ENCODE results near the gene IGF2R.

Gene IGF2R

GRCh38 chr6:159931846-159932245, 37.0 kb upstream of the IGF2R start:
- no peak overlapping the region for H3K4me3 ChIP-seq (ENCODE audit: low read depth, low read length)
- no peak for DNase-seq (ENCODE audit: low read depth)
- no peak for TF ChIP-seq CTCF (IDR thresholded peaks at IDR 0.05; ENCODE audit: low read depth, low read length, missing control alignments)

- no peak overlapping the region for H3K4me3 ChIP-seq (ENCODE audit: low read depth, low read length)
- TF ChIP-seq CTCF (IDR thresholded peaks at IDR 0.05; ENCODE audit: low read depth, low read length, missing control alignments), result no peak
- DNase-seq (ENCODE audit: low read depth), result no peak
Measured at GRCh38 chr6:159933077-159933476, 35.8 kb upstream of the IGF2R start.

GRCh38 chr6:159934181-159934580, 34.7 kb upstream of the IGF2R start:
- no peak for DNase-seq (ENCODE audit: low read depth)
- no peak for TF ChIP-seq CTCF (IDR thresholded peaks at IDR 0.05; ENCODE audit: low read depth, low read length, missing control alignments)
- H3K4me3 ChIP-seq (ENCODE audit: low read depth, low read length), result no peak overlapping the region

GRCh38 chr6:159935065-159935464, 33.8 kb upstream of the IGF2R start:
- DNase-seq (ENCODE audit: low read depth), result no peak
- no peak for TF ChIP-seq CTCF (IDR thresholded peaks at IDR 0.05; ENCODE audit: low read depth, low read length, missing control alignments)
- H3K4me3 ChIP-seq (ENCODE audit: low read depth, low read length), result no peak overlapping the region

GRCh38 chr6:159935633-159936032, 33.2 kb upstream of the IGF2R start:
- DNase-seq (ENCODE audit: low read depth), result no peak
- TF ChIP-seq CTCF (IDR thresholded peaks at IDR 0.05; ENCODE audit: low read depth, low read length, missing control alignments), result no peak
- no peak overlapping the region for H3K4me3 ChIP-seq (ENCODE audit: low read depth, low read length)

- DNase-seq (ENCODE audit: low read depth), result no peak
- TF ChIP-seq CTCF (IDR thresholded peaks at IDR 0.05; ENCODE audit: low read depth, low read length, missing control alignments), result no peak
- no peak overlapping the region for H3K4me3 ChIP-seq (ENCODE audit: low read depth, low read length)
Measured at GRCh38 chr6:159939591-159940016, 29.3 kb upstream of the IGF2R start.

- no peak overlapping the region for H3K4me3 ChIP-seq (ENCODE audit: low read depth, low read length)
- DNase-seq (ENCODE audit: low read depth), result no peak
- peak; percentile 47 for TF ChIP-seq CTCF (IDR thresholded peaks at IDR 0.05; ENCODE audit: low read depth, low read length, missing control alignments)
Measured at GRCh38 chr6:159941286-159942113, 27.4 kb upstream of the IGF2R start.

Measured in GM12864 (cell line).